NCI-H2081 (cell line): ENCODE measurements around the gene SMOC2.
"Not testable (repeated sequence)": the region's sequence is repeated elsewhere in the genome, so short reads cannot be mapped to it uniquely, and the experiment has no call there.

ENCODE experiments used
- DNase-seq, 2 experiments: peaks; one replicate each; lab custom pipeline; 2025; lab: John Stamatoyannopoulos, UW

Gene SMOC2

DNA sequence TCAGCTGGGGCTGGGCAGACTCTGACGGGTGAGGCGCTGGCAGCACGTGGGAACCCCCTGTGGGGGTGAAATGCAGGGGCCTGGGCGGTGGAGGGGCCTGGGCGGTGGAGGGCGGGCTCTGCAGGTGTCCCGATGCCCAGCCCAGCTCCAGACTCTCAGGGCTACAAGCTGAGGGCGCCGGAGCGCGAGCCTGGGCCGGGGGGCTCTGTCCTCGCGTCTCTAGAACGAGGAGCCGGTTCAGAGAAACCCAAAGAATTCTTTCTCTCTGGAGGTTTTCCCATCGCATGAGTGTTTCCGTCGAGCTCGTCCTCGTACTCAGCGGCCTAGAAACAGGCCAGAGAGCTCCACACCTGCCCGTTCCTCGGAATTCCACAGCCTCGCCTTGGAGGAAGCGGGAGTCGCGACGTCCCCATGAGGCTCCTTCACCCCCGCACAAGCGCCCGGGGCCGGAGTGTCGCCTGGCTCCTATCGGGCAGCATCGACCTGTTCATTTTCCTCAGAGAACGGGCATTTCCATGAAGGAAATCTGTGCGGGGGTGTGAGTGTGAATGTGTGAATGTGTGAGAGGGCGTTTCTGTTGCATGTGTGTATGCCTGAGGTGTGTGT, 76.9 kb downstream of the SMOC2 start:
- no peak for DNase-seq

GRCh38 chr6:168518348-168518745, 77.4 kb downstream of the SMOC2 start:
- DNase-seq = no peak

GRCh38 chr6:168518867-168519266, 77.9 kb downstream of the SMOC2 start:
- no peak for DNase-seq

DNA sequence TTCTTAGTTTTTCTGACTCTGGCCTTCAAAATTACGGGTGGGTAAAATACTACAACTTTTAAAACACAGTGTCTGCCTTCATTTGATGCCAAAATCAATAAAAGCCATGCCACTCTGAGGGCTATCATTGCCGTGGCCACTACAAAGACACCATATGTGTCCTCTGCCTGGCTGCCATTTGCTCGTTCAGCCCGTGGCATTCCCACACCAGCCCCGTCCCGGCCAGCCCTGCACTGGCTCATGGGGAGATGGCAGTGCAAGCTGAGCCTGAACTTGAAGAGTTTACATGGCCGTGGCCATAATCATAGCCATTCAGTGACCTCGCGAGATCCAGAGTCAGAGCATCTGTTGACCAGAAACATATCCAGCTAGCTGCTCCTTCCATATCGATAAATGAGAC, 79.2 kb downstream of the SMOC2 start:
- no peak for DNase-seq

DNA sequence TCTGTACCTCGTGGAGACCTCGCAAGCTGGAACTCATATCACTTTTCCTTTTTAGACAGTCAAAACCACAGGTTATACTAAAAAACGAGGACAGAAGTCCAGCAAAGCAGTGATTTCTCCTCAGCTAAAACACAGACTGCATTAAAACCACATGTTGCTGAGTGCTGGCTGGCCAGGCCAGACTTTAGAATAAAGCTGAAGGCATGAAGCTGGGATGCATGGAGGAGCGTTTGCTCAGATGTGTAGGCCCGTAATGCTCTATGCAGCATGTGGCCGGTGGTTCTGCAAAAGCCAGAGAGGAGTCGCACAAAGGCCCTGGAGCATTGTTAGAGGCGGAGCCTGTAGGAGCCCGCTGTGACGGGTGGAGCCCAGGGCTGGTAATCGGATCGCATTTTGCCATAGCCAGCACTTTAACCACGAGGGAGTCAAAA, 83.6 kb downstream of the SMOC2 start:
- no peak for DNase-seq

- no peak for DNase-seq
These were observed 84.1 kb downstream of the SMOC2 start for GRCh38 chr6:168525114-168525513.

DNA sequence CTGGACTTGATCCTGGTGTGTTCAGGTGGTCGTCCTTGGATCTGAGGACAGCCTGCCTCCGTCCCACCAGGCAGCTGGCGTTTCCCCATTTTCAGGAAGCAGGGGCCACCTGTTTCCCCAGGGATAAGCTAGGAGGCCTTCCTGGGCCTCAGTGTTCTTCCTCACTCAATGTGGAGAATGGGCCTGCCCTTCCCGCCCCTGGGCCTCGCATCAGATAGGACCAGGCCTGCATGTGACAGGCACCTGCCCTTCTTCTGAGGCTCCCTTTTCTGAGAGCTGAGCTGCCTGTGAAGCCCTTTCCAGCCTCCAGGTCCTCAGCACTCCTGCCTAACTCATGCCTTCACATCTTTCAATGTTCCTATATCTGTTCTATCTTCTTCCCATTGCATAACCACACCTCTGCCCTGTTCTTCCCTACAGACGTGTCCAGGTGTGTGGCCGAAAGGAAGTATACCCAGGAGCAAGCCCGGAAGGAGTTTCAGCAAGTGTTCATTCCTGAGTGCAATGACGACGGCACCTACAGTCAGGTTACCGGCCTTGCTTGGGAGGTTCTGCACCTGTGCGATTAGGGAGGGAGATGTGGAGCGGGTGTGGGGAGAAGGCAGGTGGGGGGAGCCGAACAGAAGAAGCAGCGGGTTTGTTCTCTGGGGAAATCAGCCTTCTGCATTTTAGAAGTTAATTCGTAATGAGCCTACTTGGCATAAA, 85.1 kb downstream of the SMOC2 start:
- DNase-seq = peak; percentile 20 to 82

DNA sequence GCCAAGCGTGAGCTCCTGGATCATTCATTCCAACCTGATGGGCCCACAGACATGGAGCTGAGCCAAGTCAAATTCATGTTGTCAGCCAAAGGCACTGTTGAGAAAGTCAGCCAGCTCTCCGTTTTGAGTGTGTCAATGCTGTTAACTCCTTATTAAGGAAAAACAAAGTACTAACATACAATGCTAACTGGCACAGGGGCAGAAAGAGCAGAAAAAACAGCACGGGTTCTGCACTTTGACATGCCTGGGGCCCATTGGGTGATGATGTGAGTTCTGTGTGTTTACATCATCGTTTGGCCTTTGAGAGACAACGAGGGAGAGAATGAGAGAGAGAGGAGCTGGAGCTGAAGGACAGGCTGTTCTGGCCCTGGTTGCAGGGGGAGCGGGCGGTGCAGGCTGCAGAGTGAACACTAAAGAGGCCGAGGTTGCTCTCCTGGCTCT, 85.9 kb downstream of the SMOC2 start:
- peak; percentile 65 to 88 for DNase-seq

GRCh38 chr6:168527451-168528210, 86.6 kb downstream of the SMOC2 start:
- DNase-seq = no peak

DNA sequence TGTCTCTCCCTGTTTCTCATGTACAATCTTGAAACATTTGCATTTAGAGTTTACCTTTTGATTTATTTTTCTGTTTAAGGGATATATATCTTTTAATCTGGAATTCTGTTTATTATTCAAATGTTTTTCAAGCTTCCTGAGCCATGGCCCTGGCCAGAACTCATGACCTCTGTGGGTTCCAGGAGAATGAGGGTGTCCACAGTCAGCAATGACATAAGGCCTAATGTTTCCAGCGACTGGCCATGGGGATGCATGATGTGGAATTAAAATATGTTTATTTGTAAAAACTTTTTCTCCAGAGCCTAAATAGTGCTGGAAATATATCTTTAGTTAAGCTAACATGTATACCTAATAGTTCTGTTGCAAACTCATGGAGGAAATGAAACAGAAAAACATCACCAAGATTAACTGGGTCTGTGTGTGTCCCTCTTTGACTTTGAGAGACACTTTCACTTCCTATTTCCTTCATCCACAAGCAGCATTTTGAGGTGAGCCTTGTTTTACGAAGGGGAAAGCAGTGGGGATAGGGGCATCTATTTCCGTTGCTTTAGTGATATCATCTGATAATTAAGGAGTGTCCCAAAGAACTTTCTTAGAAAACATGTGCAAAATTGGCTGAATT, 87.6 kb downstream of the SMOC2 start:
- no peak for DNase-seq

DNA sequence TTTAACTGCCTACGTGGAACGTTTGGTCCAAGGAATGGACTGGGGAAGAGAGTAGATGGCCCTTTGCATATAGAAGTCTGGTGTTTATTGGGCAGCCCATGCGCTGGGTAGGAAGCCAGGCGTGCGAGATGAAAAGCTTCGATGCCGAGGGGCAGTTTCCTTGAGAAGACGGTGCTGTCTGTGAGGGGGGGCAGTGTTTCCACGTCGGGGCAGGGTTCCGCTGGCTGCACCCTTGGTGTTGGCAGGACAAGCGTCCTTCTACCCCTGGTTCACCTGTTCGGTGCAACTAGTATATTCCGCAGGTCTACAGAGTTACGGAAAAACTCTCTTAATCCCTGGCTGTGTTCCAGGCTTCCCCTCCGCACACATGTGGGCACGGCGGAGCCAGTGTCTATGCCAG, 88.2 kb downstream of the SMOC2 start:
- DNase-seq = no peak

- no peak for DNase-seq
These were observed 89.7 kb downstream of the SMOC2 start for GRCh38 chr6:168530653-168531071.

- DNase-seq = no peak
These were observed 91.1 kb downstream of the SMOC2 start for GRCh38 chr6:168532070-168532469.

DNA sequence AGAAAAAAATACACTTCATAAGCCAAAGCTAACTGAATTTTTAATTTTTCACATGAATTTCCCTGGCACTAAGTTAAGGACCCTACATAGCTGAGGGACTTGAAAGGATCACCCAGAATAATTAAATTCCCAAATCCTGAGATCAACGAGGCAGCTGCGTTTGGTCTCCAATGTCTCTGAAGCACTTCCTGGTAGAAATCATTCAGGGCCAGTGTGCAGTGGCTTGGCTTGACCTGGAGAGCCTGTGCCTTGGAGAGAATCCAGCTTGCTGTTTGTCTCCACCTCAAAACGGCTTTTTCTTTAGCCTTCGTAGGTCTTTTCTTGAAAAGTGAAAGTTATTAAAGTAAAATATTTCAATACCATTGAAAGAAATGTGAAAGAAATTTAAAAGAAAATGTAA, 92.4 kb downstream of the SMOC2 start:
- DNase-seq = no peak

GRCh38 chr6:168534265-168534664, 93.3 kb downstream of the SMOC2 start:
- no peak for DNase-seq

DNA sequence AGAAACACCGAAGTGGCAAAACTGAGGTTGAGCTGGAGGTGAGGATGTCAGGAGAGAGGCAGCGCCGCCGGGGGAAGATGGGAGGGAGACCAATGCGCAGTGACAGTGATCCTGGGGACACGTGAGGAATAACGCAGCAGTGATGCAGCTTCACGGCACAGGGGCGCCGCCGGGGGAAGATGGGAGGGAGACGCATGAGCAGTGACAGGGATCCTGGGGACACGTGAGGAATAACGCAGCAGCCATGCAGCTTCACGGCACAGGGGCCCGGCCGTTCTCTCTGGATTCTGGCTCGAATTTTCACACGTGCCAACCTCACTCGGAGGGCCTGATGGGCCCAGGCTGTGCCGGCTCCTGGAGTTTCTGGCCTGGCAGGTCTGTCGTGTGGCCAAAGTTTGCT, 94.7 kb downstream of the SMOC2 start:
- no peak for DNase-seq

GRCh38 chr6:168536196-168536595, 95.2 kb downstream of the SMOC2 start:
- DNase-seq = no peak

GRCh38 chr6:168536665-168537539, 95.9 kb downstream of the SMOC2 start:
- DNase-seq = no peak

DNA sequence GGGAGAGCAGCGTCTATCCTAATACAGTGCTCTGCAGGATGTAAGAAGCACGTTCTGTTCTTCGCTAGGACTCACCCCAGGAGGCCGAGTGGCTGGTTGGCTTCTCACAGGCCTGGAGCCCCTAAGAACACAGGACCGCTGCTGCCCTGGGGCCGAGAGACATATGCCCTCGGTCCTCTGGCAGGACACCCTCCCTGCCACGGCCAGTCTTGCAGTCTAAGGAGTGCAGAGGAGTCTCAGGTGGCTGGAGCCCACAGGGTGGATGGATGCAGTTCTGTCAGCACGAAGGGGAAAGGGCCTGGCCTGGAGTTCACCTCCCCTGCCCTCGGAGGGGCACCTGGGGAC, 96.5 kb downstream of the SMOC2 start:
- DNase-seq = no peak

- not testable (repeated sequence) for DNase-seq
These were observed 97.4 kb downstream of the SMOC2 start for GRCh38 chr6:168538188-168538891.
